ENCODE results near the gene PLVAP.

Gene PLVAP

GRCh38 chr19:17376935-17377600 is at the start of gene PLVAP:
Gene PLVAP (minus strand): TSS chr19:17377342. CDS start chr19:17377288, 54 bp downstream.
- TF ChIP-seq CTCF (IDR thresholded peaks at IDR 0.05; ENCODE audit: insufficient read depth, low read length, missing control alignments) = no peak
- no peak for DNase-seq (ENCODE audit: low read depth, low spot score)
- H3K4me3 ChIP-seq (ENCODE audit: low read depth, low read length) = no peak within 1 kb of the TSS
- ChIA-PET POLR2A (no interaction called here), CTCF (interaction anchor here (1.4 to 11.1 kb wide), 2 partner anchors 11 to 21 kb away, joined by 3 to 95 read pairs; no protein-coding TSS in a partner anchor)

- no peak for DNase-seq (ENCODE audit: low read depth, low spot score)
Observed at GRCh38 chr19:17424743-17425365, 47.7 kb upstream of the PLVAP start.

GRCh38 chr19:17423429-17424208 is 46.5 kb upstream of the PLVAP start:
- no peak for TF ChIP-seq CTCF (IDR thresholded peaks at IDR 0.05; ENCODE audit: insufficient read depth, low read length, missing control alignments)
- POLR2A ChIA-PET = no interaction called here
- no peak for DNase-seq (ENCODE audit: low read depth, low spot score)
- no peak overlapping the region for H3K4me3 ChIP-seq (ENCODE audit: low read depth, low read length)
- CTCF ChIA-PET = no interaction called here

More at GRCh38 chr19:17424743-17425365, 47.7 kb upstream of the PLVAP start:
- ChIA-PET CTCF (interaction anchor here (0.9 to 1.3 kb wide), 3 partner anchors 10 to 429 kb away, joined by 3 to 6 read pairs (median 4); no protein-coding TSS in a partner anchor), POLR2A (no interaction called here)
- peak; percentile 61 for TF ChIP-seq CTCF (IDR thresholded peaks at IDR 0.05; ENCODE audit: insufficient read depth, low read length, missing control alignments)
- H3K4me3 ChIP-seq (ENCODE audit: low read depth, low read length) = no peak overlapping the region

- H3K4me3 ChIP-seq (ENCODE audit: low read depth, low read length) = no peak overlapping the region
- CTCF ChIA-PET = interaction anchor here (1.3 to 1.5 kb wide), 2 partner anchors 10 to 32 kb away, joined by 3 to 7 read pairs; no protein-coding TSS in a partner anchor
- TF ChIP-seq CTCF (IDR thresholded peaks at IDR 0.05; ENCODE audit: insufficient read depth, low read length, missing control alignments) = no peak
- POLR2A ChIA-PET = no interaction called here
- DNase-seq (ENCODE audit: low read depth, low spot score) = no peak
Observed at GRCh38 chr19:17421942-17422341, 44.8 kb upstream of the PLVAP start.

- no peak for DNase-seq (ENCODE audit: low read depth, low spot score)
- ChIA-PET POLR2A (no interaction called here), CTCF (interaction anchor here (1.3 kb wide), 1 partner anchor 31 kb away, joined by 7 read pairs; no protein-coding TSS in a partner anchor)
- peak overlapping the region; percentile 82 for H3K4me3 ChIP-seq (ENCODE audit: low read depth, low read length)
- peak; percentile 29 for TF ChIP-seq CTCF (IDR thresholded peaks at IDR 0.05; ENCODE audit: insufficient read depth, low read length, missing control alignments)
Observed at GRCh38 chr19:17420475-17420924, 43.4 kb upstream of the PLVAP start.

Measured in AG04449 (cell line).